SU-DHL-6 (cell line): ENCODE data around the gene LY9.

Source experiments
- EZH2phosphoT487 ChIP-seq: fragments of 200-600 bp; sonication (generic), shearing (Covaris generic); conservative IDR thresholded peaks from 2 replicates; pipeline ENCODE4 v1.6.1; 2018; ENCODE audit warnings: mild to moderate bottlenecking, antibody characterized with exemption, low read length, moderate library complexity, mixed read lengths
- TF ChIP-seq, protein P1 (sequence below): fragments of 200-600 bp; sonication (generic); IDR thresholded peaks from one replicate; pipeline ENCODE4 v1.5.1; 2017; ENCODE audit warnings: antibody characterized with exemption, mild to moderate bottlenecking, low read length, moderate library complexity; ENCODE audit not compliant: insufficient read depth, poor library complexity, severe bottlenecking

DNA sequence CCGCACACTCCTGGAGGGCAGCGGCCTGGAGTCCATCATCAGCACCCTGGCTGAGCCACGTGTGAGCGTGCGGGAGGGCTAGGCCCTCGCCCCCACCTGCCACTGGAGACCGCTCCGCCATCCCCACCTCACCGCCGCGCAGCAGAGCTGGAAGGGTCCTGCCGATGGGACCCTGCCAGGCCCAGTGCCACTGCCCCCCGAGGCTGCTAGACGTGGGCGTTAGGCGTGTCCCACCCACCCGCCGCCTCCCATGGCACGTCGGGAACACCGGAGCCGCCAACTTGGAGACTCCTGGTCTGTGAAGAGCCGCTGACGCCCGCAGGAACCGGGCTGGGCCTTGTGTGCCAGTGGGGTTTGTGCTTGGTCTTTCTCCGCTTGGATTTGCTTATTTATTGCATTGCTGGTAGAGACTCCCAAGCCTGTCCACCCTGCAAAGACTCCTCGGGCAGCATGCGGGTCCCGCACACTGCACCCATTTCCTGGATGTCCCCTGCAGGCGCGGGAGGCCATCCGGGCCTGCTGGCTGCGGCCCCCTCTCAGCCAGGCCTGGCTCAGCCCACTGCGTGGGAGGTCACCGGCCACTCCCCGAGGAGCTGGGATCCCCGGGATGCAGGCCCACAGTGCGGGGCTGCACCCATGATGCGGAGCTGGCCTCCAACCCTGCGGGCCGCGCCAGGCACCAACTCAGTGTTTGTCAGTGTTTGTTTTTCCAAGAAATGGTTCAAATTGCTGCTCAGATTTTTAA, 6.0 kb downstream of the LY9 start:
- TF ChIP-seq, protein P1, sequence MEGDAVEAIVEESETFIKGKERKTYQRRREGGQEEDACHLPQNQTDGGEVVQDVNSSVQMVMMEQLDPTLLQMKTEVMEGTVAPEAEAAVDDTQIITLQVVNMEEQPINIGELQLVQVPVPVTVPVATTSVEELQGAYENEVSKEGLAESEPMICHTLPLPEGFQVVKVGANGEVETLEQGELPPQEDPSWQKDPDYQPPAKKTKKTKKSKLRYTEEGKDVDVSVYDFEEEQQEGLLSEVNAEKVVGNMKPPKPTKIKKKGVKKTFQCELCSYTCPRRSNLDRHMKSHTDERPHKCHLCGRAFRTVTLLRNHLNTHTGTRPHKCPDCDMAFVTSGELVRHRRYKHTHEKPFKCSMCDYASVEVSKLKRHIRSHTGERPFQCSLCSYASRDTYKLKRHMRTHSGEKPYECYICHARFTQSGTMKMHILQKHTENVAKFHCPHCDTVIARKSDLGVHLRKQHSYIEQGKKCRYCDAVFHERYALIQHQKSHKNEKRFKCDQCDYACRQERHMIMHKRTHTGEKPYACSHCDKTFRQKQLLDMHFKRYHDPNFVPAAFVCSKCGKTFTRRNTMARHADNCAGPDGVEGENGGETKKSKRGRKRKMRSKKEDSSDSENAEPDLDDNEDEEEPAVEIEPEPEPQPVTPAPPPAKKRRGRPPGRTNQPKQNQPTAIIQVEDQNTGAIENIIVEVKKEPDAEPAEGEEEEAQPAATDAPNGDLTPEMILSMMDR: no peak
- no peak for TF ChIP-seq EZH2phosphoT487
